ENCODE data around the gene FGF14.

Gene FGF14

GRCh38 chr13:101717353-101717752 is 684.5 kb downstream of the FGF14 start:
- ChIA-PET POLR2A (no interaction called here), CTCF (no interaction called here)
- Histone ChIP-seq H3K4me1 (ENCODE audit: control insufficient read depth, insufficient read depth, low read length) (no peaks in the 10 kb centered on the region), H3K9me3 (ENCODE audit: control insufficient read depth, insufficient read depth, low read depth, low read length) (no peaks in the 10 kb centered on the region), H3K27ac (ENCODE audit: extremely low read depth, low read depth, low read length) (no peak overlapping the region), H3K4me3 (ENCODE audit: low read depth, low read length) (no peak overlapping the region), H3K36me3 (ENCODE audit: control insufficient read depth in 2 of 2, insufficient read depth in 1 of 2, low read length in 2 of 2) (no peaks in the 10 kb centered on the region)
- TF ChIP-seq ZNF133 (tag by site-specific recombination; IDR thresholded peaks at IDR 0.05): no peak

GRCh38 chr13:101714195-101714594 is 687.7 kb downstream of the FGF14 start:
- CTCF ChIA-PET: interaction anchor here (0.8 kb wide), 1 partner anchor 43 kb away, joined by 3 read pairs; no protein-coding TSS in a partner anchor

GRCh38 chr13:101712026-101712348 is 689.9 kb downstream of the FGF14 start:
- H3K4me3 ChIP-seq (ENCODE audit: low read depth, low read length): no peak overlapping the region
- no peaks in the 10 kb centered on the region for H3K36me3 ChIP-seq (ENCODE audit: control insufficient read depth in 2 of 2, insufficient read depth in 1 of 2, low read length in 2 of 2)
- CTCF ChIA-PET: no interaction called here
- no peak overlapping the region for H3K27ac ChIP-seq (ENCODE audit: extremely low read depth, low read depth, low read length)
- POLR2A ChIA-PET: no interaction called here
- H3K4me1 ChIP-seq (ENCODE audit: control insufficient read depth, insufficient read depth, low read length): no peaks in the 10 kb centered on the region
- H3K9me3 ChIP-seq (ENCODE audit: control insufficient read depth, insufficient read depth, low read depth, low read length): no peaks in the 10 kb centered on the region
- no peak for TF ChIP-seq ZBTB6 (tag by site-specific recombination; IDR thresholded peaks at IDR 0.05)
- TF ChIP-seq ZNF311 (tag by site-specific recombination; IDR thresholded peaks at IDR 0.05; ENCODE audit: borderline replicate concordance): no peak
- TF ChIP-seq ZNF292 (tag by site-specific recombination; IDR thresholded peaks at IDR 0.05; ENCODE audit: borderline replicate concordance, low read depth): no peak
- TF ChIP-seq ZNF660 (tag by site-specific recombination; IDR thresholded peaks at IDR 0.05): no peak
- no peak for TF ChIP-seq ZNF138 (tag by site-specific recombination; IDR thresholded peaks at IDR 0.05; ENCODE audit: borderline replicate concordance)
- TF ChIP-seq ZNF792 (tag by site-specific recombination; IDR thresholded peaks at IDR 0.05): no peak
- no peak for TF ChIP-seq BCL11A (tag by site-specific recombination; IDR thresholded peaks at IDR 0.05; ENCODE audit: low read depth)
- no peak for TF ChIP-seq KLF1 (tag by site-specific recombination; IDR thresholded peaks at IDR 0.05)
- TF ChIP-seq ZSCAN23 (tag by site-specific recombination; IDR thresholded peaks at IDR 0.05): no peak
- no peak for TF ChIP-seq PATZ1 (tag by site-specific recombination; IDR thresholded peaks at IDR 0.05)
- TF ChIP-seq ZNF626 (tag by site-specific recombination; IDR thresholded peaks at IDR 0.05): no peak
- no peak for TF ChIP-seq ZNF114 (tag by site-specific recombination; IDR thresholded peaks at IDR 0.05)
- no peak for TF ChIP-seq ZNF2 (tag by site-specific recombination; IDR thresholded peaks at IDR 0.05)
- no peak for TF ChIP-seq HOXD13 (CRISPR knock-in tag; IDR thresholded peaks at IDR 0.05; ENCODE audit: borderline replicate concordance)
- no peak for TF ChIP-seq ZNF514 (tag by site-specific recombination; IDR thresholded peaks at IDR 0.05)
- TF ChIP-seq SALL2 (tag by site-specific recombination; IDR thresholded peaks at IDR 0.05; ENCODE audit: borderline replicate concordance): no peak
- no peak for TF ChIP-seq ZSCAN4 (tag by site-specific recombination; IDR thresholded peaks at IDR 0.05)
- TF ChIP-seq TRIM28 (IDR thresholded peaks at IDR 0.05; ENCODE audit: borderline replicate concordance, low read length): no peak
- no peak for TF ChIP-seq ZBTB7A (tag by site-specific recombination; IDR thresholded peaks at IDR 0.05; ENCODE audit: low read depth)

More at GRCh38 chr13:101714195-101714594, 687.7 kb downstream of the FGF14 start:
- no peaks in the 10 kb centered on the region for H3K9me3 ChIP-seq (ENCODE audit: control insufficient read depth, insufficient read depth, low read depth, low read length)
- H3K27ac ChIP-seq (ENCODE audit: extremely low read depth, low read depth, low read length): no peak overlapping the region
- H3K4me3 ChIP-seq (ENCODE audit: low read depth, low read length): no peak overlapping the region
- POLR2A ChIA-PET: no interaction called here
- no peaks in the 10 kb centered on the region for H3K36me3 ChIP-seq (ENCODE audit: control insufficient read depth in 2 of 2, insufficient read depth in 1 of 2, low read length in 2 of 2)
- no peak for TF ChIP-seq ZNF639 (tag by site-specific recombination; IDR thresholded peaks at IDR 0.05)
- TF ChIP-seq ZNF645 (tag by site-specific recombination; IDR thresholded peaks at IDR 0.05): no peak
- TF ChIP-seq MZF1 (tag by site-specific recombination; IDR thresholded peaks at IDR 0.05; ENCODE audit: borderline replicate concordance): no peak
- no peak for TF ChIP-seq ZBTB1 (tag by site-specific recombination; IDR thresholded peaks at IDR 0.05)
- no peak for TF ChIP-seq OVOL3 (tag by site-specific recombination; IDR thresholded peaks at IDR 0.05)
- no peak for TF ChIP-seq TRIM28 (IDR thresholded peaks at IDR 0.05; ENCODE audit: borderline replicate concordance, low read length)
- no peak for TF ChIP-seq GLI4 (tag by site-specific recombination; IDR thresholded peaks at IDR 0.05)
- no peak for TF ChIP-seq ZNF701 (tag by site-specific recombination; IDR thresholded peaks at IDR 0.05)
- no peak for TF ChIP-seq SALL2 (tag by site-specific recombination; IDR thresholded peaks at IDR 0.05; ENCODE audit: borderline replicate concordance)
- no peak for TF ChIP-seq ZNF433 (tag by site-specific recombination; IDR thresholded peaks at IDR 0.05; ENCODE audit: low read depth)
- no peaks in the 10 kb centered on the region for H3K4me1 ChIP-seq (ENCODE audit: control insufficient read depth, insufficient read depth, low read length)
